IPS-NIHi7 (cell line): Measurements from ENCODE around the gene SUPT3H.
"Not testable (repeated sequence)": the region's sequence is repeated elsewhere in the genome, so short reads cannot be mapped to it uniquely, and the experiment has no call there.

ENCODE experiments used
- DNase-seq: peaks from one replicate; pipeline ENCODE4 v3.0.0; 2012; ENCODE audit warnings: mixed read lengths; ENCODE audit errors: extremely low spot score

SUPT3H gene

GRCh38 chr6:45184040-45184439 is 193.7 kb downstream of the SUPT3H start:
- no peak for DNase-seq

DNA sequence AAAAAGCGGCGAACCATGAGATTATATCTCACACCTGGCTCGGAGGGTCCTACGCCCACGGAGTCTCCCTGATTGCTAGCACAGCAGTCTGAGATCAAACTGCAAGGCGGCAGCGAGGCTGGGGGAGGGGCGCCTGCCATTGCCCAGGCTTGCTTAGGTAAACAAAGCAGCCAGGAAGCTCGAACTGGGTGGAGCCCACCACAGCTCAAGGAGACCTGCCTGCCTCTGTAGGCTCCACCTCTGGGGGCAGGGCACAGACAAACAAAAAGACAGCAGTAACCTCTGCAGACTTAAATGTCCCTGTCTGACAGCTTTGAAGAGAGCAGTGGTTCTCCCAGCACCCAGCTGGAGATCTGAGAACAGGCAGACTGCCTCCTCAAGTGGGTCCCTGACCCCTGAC is 201.4 kb downstream of the SUPT3H start:
- DNase-seq: not testable (repeated sequence)

GRCh38 chr6:45175272-45175671 is 202.5 kb downstream of the SUPT3H start:
- DNase-seq: no peak

DNA sequence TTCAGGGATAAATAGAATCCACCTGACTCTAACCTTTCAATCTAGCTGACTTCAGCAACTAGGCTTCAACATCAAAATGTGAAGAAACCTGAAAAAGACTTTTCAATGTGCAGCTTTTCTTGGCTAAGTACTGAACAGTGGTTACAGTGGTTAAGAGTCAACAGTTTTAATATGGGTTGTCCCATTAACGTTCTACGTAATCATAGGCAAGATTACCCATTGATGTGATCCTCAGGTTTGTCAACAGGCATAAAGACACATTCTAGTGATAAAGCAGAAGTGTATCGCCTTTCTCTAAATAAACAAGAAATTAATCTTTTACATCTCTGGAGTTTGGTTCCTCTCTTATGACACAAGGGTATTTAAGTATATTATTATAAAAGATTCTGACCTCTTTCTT is 203.7 kb downstream of the SUPT3H start:
- DNase-seq: no peak

- no peak for DNase-seq
Observed at GRCh38 chr6:45171380-45171779, 206.4 kb downstream of the SUPT3H start.

- no peak for DNase-seq
Observed at GRCh38 chr6:45170309-45170708, 207.4 kb downstream of the SUPT3H start.

DNA sequence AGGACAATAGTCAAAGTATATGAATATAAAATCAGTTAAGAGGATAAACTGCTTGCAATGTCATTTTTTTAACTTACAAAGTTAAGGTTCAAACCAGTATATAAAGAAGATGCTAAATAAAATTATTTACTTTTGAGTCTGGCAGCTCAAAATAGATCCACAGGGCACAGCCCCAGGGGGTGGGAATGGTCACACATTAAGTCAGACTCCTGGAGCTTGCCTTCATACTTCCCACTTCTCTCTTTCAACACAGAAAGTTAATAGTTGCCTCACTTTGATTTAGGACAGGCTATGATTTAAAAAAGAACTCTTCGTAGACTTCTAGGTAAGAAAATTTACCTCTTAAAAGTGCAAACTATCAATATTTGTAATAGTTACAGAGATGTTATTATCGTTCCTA is 207.9 kb downstream of the SUPT3H start:
- DNase-seq: no peak

- peak; percentile 26 for DNase-seq
Observed at GRCh38 chr6:45163952-45164766, 213.6 kb downstream of the SUPT3H start.

DNA sequence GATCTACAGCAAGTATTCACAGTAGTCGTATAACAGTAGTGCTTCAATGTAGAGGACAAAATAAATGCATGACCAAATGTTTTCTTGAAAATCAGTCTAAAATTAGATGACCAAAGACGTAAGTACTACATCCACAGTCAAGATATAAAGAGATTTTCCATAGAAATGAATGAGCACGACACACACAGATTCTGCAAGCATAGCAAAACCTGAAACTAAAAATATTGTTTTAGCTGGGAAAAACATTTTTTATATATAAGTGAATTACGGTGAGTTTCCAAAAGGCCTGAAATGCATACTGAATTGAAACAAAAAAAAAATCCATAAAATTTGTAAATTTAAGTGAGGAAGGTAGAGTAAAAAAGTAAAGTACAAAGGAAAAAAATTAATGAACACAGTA is 217.4 kb downstream of the SUPT3H start:
- DNase-seq: no peak

GRCh38 chr6:45156075-45156474 is 221.7 kb downstream of the SUPT3H start:
- no peak for DNase-seq

DNA sequence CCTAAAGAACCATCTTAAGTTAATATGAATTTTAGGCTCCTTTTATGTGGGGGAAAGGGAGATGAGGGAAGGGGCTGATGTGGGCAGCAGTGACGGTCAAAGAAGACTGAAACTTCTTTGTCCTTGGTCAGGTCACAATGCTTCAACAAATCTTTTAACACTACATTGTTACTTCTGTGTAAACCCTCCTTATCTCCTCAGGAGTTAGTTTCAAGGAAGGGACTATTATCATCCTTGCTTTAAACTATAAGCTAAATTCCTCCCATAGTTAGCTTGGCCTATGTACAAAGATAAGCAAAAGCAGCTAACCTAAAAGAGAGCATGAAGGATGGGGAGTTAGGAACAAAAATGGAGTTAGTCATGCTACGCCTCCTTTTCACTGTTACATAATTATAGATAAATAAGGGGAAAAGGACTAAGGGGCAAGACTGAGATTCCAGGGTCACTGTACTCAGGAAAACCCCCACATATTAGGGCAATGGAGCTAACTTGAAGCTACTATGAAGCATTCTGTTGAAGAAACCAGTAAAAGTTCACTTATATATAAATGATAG is 222.3 kb downstream of the SUPT3H start:
- no peak for DNase-seq

DNA sequence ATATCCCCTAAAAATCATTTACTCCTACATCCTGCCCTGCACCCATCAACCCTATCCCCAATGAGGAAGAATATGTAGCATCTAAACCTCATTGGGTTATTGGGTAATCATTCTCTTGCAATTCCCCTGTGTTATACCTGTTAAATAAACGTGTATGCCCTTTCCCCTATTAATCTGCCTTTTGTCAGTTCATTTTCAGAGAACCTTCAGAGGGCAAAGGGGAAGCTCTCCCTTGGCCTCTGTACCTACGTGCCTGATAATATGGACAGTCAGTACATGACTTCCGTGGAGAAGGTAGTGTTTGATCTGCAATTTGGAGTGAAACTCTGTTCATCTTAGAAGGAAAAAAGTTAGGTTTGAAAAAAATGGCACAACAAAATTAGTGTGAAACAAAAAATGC is 223.1 kb downstream of the SUPT3H start:
- no peak for DNase-seq

DNA sequence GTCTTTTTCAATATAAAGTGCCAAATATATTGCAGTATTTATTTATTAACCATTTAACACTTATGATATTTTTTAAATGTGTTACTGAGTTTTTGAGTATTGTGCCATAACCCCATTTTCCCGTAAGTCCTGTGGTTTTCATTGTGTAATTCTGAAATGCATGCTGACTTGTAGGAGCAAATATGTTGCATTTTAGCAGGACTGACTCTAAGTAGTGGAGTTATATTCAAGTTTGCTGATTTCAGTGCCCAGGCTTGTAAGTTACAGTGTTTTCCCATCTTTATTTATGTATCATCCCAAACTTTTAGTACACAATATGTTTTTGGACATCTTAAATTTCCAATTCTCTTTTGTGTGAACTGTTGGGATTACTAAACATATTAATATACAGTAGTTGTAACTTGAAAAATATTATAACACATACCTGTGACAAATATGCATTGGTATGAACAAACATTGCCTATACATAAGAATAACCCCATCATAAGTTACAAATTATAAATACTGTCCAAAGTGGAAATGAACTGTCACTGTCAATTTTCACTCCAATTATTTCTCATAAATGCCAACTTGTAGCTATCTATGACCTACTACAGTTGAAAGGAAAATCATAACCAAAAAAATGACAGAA is 228.9 kb downstream of the SUPT3H start:
- DNase-seq: no peak

GRCh38 chr6:45148278-45148677 is 229.5 kb downstream of the SUPT3H start:
- no peak for DNase-seq

- not testable (repeated sequence) for DNase-seq
Observed at GRCh38 chr6:45145658-45146057, 232.1 kb downstream of the SUPT3H start.

DNA sequence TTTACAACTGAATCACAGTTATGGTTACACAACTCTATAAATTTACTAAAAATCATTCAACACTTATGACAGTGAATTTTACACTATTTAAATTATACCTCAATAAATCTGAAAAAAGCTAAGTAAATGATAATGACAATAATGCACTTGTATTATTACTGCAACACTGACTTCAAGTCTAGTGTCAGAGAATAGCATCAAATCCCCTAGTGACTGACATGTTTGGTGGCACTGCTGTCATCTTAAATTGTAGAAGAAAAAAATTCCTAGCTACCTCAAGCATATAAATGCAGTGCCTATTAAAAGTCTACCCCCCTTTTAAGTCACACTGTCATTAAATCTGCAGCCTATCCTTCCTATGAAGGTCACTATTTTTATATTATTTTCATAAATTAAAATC is 239.0 kb downstream of the SUPT3H start:
- DNase-seq: no peak

DNA sequence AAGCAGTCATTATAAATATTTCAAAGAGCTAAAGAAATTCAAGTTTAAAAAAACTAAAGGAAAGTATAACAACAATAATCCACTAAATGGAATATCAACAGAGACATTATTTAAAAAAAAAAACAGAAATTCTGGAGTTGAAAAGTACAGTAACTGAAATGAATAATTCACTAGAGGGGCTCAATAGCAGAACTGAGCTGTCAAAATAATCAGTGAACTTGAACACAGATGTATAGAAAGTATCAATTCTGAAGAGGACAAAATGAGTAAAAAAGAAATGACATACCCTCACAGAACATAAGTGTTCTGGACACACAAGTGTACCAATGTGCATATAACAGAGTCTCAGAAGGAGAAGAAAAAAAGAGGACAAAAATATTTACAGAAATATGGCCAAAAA is 241.2 kb downstream of the SUPT3H start:
- no peak for DNase-seq

GRCh38 chr6:45132658-45133294 is 245.0 kb downstream of the SUPT3H start:
- DNase-seq: no peak

- DNase-seq: no peak
Observed at GRCh38 chr6:45132059-45132458, 245.7 kb downstream of the SUPT3H start.

- no peak for DNase-seq
Observed at GRCh38 chr6:45129051-45129450, 248.7 kb downstream of the SUPT3H start.

GRCh38 chr6:45127185-45127584 is 250.5 kb downstream of the SUPT3H start:
- DNase-seq: no peak

DNA sequence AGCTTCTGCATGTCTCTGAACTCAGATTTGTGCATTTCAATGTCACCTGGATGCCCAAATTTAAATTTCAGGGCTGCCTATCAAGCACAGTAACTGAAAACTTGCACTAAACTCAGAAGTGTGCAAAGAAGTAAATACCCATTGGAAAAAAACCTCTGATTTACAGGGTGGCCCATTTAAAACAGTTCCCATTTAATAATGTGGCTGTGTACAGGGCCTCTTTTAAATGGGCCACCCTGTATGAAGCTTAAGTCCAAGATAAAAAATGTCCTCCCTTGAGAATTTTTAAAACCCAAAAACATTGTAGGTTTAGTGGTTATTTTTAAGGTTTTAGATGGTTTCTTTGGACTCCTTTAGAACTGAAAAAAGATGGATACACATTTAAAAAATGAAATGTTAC is 251.7 kb downstream of the SUPT3H start:
- DNase-seq: no peak

DNA sequence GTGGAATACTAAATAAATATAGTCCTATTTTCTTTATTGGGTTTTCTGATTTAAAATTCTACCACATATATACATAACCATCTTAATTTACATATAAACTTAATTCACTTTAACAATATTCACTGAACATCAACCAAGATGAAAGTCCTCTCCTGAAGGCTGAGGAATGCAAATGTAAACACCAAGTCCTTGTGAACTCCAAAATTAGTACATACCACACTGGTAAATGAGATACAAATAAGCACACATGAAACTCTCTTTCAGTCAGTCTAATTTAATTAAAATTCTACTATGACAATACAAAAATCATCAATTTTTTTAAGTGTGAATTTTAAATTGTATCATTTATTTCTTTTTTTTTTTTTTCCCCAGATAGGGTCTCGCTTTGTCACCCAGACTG is 254.7 kb downstream of the SUPT3H start:
- no peak for DNase-seq
